Measurements from ENCODE around the gene C19orf25.

DNA sequence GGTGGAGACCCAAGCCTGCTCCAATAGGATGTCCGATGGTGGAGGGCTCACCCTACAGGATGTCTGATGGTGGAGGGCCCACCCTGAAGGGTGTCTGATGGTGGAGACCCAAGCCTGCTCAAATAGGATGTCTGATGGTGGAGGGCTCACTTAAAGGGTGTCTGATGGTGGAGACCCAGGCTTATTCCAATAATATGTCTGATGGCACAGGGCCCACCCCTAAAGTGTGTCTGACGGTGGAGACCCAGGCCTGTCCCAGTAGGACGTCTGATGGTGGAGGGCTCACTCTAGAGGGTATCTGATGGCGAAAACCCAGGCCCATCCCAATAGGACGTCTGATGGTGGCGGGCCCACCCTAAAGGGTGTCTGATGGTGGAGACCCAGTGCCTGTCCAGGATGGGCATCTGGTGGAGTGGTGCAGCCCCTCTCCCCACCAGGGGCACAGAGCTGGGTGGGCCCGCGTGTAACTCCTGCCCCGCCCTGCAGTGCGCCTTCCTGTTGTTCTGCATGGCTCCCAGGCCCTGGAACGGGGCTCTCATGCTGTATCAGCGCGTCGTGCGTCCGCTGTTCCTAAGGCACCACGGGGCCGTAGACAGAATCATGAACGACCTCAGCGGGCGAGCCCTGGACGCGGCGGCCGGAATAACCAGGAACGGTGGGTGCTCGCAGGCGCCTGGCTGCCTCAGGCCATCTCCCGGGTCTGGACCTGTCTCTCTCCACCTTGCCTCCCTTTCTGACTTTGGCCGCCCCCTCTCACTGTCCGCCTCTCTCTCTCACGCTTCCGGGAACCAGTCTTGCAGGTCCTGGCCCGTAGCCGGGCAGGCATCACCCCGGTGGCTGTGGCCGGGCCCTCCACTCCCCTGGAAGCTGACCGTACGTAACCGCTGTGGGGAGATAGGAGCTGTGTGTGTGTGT is 17.0 kb upstream of the C19orf25 start:
- TF ChIP-seq POLR2AphosphoS5 (IDR thresholded peaks at IDR 0.05): no peak
- TF ChIP-seq, protein P1, sequence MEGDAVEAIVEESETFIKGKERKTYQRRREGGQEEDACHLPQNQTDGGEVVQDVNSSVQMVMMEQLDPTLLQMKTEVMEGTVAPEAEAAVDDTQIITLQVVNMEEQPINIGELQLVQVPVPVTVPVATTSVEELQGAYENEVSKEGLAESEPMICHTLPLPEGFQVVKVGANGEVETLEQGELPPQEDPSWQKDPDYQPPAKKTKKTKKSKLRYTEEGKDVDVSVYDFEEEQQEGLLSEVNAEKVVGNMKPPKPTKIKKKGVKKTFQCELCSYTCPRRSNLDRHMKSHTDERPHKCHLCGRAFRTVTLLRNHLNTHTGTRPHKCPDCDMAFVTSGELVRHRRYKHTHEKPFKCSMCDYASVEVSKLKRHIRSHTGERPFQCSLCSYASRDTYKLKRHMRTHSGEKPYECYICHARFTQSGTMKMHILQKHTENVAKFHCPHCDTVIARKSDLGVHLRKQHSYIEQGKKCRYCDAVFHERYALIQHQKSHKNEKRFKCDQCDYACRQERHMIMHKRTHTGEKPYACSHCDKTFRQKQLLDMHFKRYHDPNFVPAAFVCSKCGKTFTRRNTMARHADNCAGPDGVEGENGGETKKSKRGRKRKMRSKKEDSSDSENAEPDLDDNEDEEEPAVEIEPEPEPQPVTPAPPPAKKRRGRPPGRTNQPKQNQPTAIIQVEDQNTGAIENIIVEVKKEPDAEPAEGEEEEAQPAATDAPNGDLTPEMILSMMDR (IDR thresholded peaks at IDR 0.05): no peak

Measured in prostate gland (tissue), 2 donors.